ENCODE data around the gene PRSS21.

Gene PRSS21

GRCh38 chr16:2826591-2827373 is 9.7 kb downstream of the PRSS21 start:
- DNase-seq = no peak

GRCh38 chr16:2827374-2827791 is 10.3 kb downstream of the PRSS21 start:
- no peak for DNase-seq

- DNase-seq = no peak
Measured at GRCh38 chr16:2827831-2828520, 10.9 kb downstream of the PRSS21 start.

GRCh38 chr16:2828521-2828840 is 11.4 kb downstream of the PRSS21 start:
- no peak for DNase-seq

- DNase-seq = no peak
Measured at GRCh38 chr16:2828876-2829430, 11.9 kb downstream of the PRSS21 start.

- DNase-seq = no peak
Measured at GRCh38 chr16:2829501-2830354, 12.7 kb downstream of the PRSS21 start, which contains the start of gene ZG16B. Gene ZG16B (plus strand): TSS chr16:2830303. CDS start chr16:2830442, 139 bp downstream.

GRCh38 chr16:2830355-2830695 is 13.3 kb downstream of the PRSS21 start:
- no peak for DNase-seq

- DNase-seq = no peak
Measured at GRCh38 chr16:2831203-2831602, 14.2 kb downstream of the PRSS21 start.

- DNase-seq = no peak
Measured at GRCh38 chr16:2833776-2834175, 16.7 kb downstream of the PRSS21 start.

GRCh38 chr16:2834968-2835367 is 17.9 kb downstream of the PRSS21 start:
- DNase-seq = no peak

- peak; percentile 100 for DNase-seq
Measured at GRCh38 chr16:2835638-2836493, 18.8 kb downstream of the PRSS21 start.

- DNase-seq = peak; percentile 13
Measured at GRCh38 chr16:2836646-2837508, 19.8 kb downstream of the PRSS21 start.

- peak; percentile 82 for DNase-seq
Measured at GRCh38 chr16:2838928-2839327, 21.9 kb downstream of the PRSS21 start.

- no peak for DNase-seq
Measured at GRCh38 chr16:2839650-2840450, 22.8 kb downstream of the PRSS21 start.

GRCh38 chr16:2840914-2841313 is 23.9 kb downstream of the PRSS21 start:
- no peak for DNase-seq

GRCh38 chr16:2841606-2842339 is 24.7 kb downstream of the PRSS21 start:
- no peak for DNase-seq

GRCh38 chr16:2842340-2843000 is 25.4 kb downstream of the PRSS21 start:
- DNase-seq = peak; percentile 45

GRCh38 chr16:2843526-2843925 is 26.5 kb downstream of the PRSS21 start:
- DNase-seq = no peak

- DNase-seq = no peak
Measured at GRCh38 chr16:2845116-2845515, 28.1 kb downstream of the PRSS21 start.

All from fibroblast of upper back skin (primary cell).